GM23248 (cell line): ENCODE data around the gene CPNE5.

Source experiments
- EZH2 ChIP-seq: fragments of 200-600 bp; sonication (generic); IDR thresholded peaks from 2 replicates; pipeline ENCODE4 v1.6.1; 2018; ENCODE audit warnings: antibody characterized with exemption, mild to moderate bottlenecking; ENCODE audit not compliant: insufficient read depth, poor library complexity, severe bottlenecking
- EZH2phosphoT487 ChIP-seq: fragments of 200-600 bp; sonication (generic); IDR thresholded peaks from 2 replicates; pipeline ENCODE4 v1.6.1; 2018; ENCODE audit warnings: antibody characterized with exemption, moderate library complexity, mild to moderate bottlenecking, low read depth; ENCODE audit not compliant: insufficient read depth

GRCh38 chr6:36817847-36818246, 21.4 kb downstream of the CPNE5 start:
- TF ChIP-seq EZH2, result no peak
- TF ChIP-seq EZH2phosphoT487, result no peak
